Islet precursor cell (in vitro differentiated cells): ENCODE measurements around the gene CPNE1.
A peak's percentile ranks its signal among the peaks of the same experiment; 100 is the strongest.
"Not testable (repeated sequence)": the region's sequence is repeated elsewhere in the genome, so short reads cannot be mapped to it uniquely, and the experiment has no call there.

ENCODE experiments used
- DNase-seq: peaks from one replicate; pipeline ENCODE4 v3.0.0-alpha.2; 2018

Gene CPNE1

GRCh38 chr20:35697696-35698297 is 33.1 kb upstream of the CPNE1 start:
- no peak for DNase-seq

DNA sequence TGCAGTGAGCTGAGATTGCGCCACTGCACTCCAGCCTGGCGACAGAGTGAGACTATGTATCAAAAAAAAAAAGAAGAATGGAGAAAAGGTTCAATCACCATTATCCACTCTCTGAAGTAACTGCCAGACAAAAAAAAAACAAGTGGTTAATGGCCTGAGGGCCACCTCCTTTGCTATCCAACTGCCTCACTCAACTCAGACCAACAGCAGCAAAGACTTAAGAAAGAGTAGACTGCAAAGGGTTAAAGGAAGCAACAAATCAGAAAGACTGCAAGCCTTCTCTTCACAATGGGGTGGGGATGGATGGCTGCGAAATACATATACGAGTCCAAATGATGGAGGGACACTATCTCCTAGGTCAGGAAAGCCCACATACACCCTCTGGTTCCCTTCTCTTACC is 31.3 kb upstream of the CPNE1 start:
- no peak for DNase-seq

GRCh38 chr20:35695245-35695749 is 30.6 kb upstream of the CPNE1 start:
- no peak for DNase-seq

DNA sequence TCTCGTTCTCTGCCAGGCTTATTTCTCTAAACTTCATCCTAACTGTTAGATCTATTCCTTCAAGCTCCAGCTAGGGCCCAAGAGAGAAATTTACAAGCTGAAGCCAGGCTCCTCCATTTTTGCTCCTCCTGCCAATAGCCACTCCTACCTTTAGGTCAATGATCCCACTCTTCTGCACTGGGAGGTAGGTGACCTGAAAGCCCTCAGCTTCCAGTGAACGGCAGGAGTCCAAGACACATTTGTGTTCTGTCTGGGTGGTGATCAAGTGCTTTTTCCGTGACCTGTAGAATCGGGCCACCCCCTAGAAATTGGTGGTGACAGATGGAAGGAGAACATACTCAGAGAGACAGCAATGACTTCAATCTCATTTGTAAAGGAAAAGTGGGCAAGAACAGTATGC is 25.6 kb upstream of the CPNE1 start:
- DNase-seq, result no peak

GRCh38 chr20:35686872-35687271 is 22.2 kb upstream of the CPNE1 start:
- peak; percentile 64 for DNase-seq

DNA sequence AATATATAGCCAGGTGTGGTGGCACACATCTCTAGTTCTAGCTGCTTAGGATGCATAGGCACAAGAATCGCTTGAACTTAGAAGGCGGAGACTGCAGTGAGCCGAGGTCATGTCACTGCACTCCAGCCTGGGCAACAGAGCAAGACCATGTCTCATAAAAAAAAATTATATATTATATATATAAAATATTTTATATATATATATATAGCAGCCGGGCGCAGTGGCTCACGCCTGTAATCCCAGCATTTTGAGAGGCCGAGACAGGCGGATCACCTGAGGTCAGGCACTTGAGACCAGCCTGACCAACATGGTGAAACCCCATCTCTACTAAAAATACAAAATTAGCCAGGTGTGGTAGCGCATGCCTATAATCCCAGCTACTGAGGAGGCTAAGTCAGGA is 20.7 kb upstream of the CPNE1 start:
- not testable (repeated sequence) for DNase-seq

GRCh38 chr20:35681960-35682359 is 17.3 kb upstream of the CPNE1 start:
- no peak for DNase-seq

- DNase-seq, result no peak
Observed at GRCh38 chr20:35680452-35681183, 15.9 kb upstream of the CPNE1 start.

GRCh38 chr20:35674921-35675320 is 10.2 kb upstream of the CPNE1 start:
- DNase-seq, result no peak

DNA sequence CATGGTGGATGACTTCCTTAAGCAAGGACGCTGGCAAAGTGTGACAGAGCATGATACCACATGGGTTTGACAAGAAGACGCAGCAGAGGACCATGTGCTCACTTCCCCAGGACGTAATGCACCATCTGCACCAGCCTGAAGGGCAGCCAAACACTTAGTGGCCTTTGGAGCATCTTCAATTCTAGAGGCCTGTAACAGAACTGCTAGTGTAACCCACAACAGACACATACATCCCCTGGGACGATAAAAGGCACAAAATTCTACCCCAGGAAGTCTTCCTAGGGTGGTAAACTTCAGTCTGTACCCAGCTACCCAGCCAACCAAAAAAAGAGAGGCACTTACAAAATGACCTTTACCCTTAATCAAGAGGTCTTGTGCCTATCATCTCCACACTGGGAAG is 9.2 kb upstream of the CPNE1 start:
- no peak for DNase-seq

DNA sequence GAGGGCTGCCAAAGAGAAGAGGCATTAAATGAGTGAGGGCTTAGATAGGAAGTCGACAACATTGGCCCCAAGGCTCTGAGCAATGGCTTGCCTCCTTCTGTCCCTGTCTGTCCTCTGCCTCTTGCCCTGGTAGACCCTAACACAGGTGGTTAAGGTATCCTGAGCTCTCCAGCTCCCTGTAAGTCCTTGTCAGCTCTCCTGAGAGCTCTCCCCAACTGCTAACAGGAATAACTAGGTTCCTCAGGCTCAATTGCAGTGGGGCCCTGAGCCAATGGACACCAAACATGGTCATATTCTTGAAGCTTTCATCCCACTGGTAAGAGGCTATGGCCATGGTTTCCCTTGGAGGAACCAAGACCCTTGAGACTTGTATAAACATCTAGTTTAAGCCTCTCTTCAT is 5.0 kb upstream of the CPNE1 start:
- no peak for DNase-seq

DNA sequence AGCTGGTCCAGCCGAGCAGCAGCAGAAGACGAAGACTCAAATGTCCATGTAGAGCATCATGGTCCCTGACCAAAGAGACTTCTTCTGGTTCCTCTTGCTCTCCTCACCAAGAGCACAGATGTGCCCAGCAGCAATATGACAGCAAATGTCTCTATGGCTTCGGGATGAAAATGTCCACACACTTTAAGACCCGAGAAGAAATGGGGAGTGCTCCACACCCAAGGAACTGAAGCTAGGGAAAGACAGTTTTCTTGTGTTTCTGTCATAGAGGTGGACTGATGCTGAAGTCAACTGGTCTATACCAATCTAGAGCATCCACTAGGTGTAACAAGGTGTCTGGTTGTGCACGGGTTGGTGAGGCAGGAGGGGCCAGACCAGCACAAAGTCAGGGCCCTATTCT is 4.5 kb upstream of the CPNE1 start:
- no peak for DNase-seq

- DNase-seq, result no peak
Observed at GRCh38 chr20:35665949-35666288, 1.2 kb upstream of the CPNE1 start.

DNA sequence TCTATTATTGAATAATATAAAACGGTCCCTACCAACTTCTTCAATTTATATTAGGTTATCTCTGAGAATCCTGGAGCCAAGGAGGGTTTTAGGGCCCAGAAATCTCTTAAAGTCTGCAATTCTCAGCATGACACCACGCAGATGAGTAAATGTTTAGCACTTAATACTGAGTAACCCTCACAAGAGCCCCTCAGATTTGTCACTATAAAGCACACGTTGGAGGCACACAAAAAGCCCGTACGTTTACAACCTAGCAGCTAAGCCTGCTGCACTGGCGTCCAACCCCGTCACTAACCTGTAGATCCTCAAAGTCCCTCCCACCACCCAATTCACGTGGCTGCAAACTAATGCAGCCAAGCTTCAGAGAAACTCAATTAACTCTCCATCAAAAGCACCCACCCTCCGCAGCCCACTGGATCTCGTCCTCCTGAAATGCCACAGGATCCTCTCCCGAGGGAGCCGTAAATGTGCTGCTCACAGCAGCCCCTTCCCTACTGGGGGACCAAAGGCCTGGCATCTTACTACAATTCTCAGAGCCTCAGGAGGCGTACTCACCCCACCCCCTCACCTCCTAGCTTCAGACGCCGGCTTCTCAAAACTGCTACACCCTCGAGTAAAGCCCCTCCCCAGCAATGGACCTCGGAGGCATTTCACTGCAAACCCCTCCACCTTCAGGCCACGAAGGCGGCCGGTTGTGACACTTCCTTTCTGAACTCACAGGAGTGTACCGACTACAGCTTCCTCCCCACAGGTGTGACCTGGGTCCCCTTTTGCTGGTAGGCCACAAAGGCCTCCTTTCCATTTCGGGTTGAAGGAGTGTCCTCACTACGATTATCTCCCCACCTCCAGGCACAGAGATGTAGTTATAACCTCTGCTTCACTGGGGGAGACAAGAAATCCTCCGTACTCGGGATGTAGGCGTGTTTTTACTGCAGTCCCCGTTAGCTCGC is 909 bp downstream of the CPNE1 start:
- peak; percentile 70 for DNase-seq

- no peak for DNase-seq
Observed at GRCh38 chr20:35662551-35662950, 2.1 kb downstream of the CPNE1 start.

DNA sequence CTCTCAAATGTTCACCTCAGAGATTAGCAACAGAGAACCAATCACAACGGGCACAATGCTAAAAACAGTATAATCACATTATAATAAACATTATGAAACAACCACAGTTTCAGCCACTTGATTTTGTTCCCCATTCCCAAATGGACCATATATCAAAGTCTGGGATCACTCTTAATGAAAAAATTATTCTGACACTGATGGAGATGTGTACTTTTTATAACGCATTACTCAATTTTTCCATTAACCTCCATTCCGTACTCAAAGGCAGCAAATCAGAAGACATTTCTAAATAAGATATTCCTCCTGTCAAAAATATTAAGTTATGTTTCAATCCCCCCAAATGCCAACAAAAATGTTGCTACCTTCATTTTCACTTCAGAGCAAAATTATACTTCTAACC is 2.8 kb downstream of the CPNE1 start:
- no peak for DNase-seq

- no peak for DNase-seq
Observed at GRCh38 chr20:35661053-35661452, 3.6 kb downstream of the CPNE1 start.

DNA sequence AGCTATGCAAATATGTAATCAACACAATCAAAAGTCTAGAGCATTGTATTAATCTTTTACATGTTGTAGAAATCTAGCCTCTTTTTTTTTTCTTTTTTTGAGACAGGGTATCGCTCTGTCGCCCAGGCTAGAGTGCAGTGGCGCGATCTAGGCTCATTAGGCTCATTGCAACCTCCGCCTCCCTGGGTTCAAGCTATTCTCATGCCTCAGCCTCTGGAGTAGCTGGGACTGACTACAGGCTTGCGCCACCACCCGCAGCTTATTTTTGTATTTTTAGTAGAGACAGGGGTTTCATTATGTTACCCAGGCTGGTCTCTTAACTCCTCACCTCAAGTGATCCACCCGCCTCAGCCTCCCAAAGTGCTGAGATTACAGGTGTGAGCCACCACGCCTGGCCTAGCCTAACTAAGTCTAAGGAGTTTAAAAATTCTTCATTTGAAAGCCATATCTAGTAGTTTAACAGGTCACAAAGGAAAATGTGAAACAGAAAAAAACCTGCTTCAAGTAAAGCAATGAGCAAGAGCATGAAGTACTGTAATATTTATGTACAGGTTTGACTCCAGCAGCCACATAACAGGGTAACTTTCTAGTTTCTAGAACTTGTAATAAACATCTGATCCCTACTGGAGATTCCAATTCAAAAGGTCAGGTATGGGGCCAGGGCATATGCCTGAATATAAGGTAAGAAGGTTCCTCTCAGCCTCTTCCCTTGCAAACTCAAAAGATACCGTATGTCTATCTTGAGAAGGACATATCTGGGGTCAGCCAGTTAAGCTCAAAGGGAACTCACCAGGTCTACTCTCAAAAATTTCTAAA is 4.4 kb downstream of the CPNE1 start:
- DNase-seq, result no peak

GRCh38 chr20:35657271-35657670 is 7.4 kb downstream of the CPNE1 start:
- DNase-seq, result no peak

GRCh38 chr20:35654415-35654814 is 10.3 kb downstream of the CPNE1 start:
- DNase-seq, result no peak

DNA sequence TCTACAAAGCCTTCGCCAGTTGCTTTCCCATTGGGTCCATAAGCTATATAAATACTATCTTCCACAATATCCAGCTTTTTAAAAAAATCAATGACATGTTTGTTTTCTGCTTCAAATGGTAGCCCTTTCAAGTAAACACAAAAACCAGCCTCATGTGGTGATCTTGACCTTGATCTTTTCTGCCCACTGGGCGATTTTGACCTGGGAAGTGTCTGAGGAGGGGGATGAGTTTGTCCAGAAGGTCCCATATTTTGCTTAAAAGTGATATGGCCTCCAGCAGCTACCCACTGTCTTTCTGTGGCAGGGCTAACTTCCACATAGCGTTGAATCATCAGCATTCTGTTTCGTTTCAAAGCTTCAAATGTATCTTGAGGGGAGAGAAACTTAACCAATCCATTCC is 10.8 kb downstream of the CPNE1 start:
- DNase-seq, result no peak

DNA sequence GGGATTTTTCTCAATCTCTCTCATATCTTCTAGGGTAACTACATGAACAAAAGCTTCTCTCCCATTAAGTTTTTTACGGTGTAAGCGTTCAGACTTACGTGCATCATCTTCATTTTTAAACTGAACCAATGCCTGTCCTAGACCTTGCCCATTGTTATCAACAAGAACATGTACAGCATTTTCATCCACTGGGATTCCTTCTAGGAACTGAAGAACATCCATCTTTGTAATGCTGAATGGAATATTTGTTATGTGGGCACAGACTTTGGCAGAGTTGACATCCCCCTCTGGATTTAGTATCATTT is 11.3 kb downstream of the CPNE1 start:
- DNase-seq, result no peak
